Measurements from ENCODE around the gene CORO7. TPM values are rescaled to one million over a fixed set of nuclear protein-coding genes. Genes with fewer than 3 reads are reported as not detected.

The CORO7 gene
- total and polyA plus RNA-seq, 9 of the 15 experiments (the other 6 are each of a cell fraction or from before 2014, with no cell fraction given), result 0.45 to 77.2 (median 18.7) TPM

DNA sequence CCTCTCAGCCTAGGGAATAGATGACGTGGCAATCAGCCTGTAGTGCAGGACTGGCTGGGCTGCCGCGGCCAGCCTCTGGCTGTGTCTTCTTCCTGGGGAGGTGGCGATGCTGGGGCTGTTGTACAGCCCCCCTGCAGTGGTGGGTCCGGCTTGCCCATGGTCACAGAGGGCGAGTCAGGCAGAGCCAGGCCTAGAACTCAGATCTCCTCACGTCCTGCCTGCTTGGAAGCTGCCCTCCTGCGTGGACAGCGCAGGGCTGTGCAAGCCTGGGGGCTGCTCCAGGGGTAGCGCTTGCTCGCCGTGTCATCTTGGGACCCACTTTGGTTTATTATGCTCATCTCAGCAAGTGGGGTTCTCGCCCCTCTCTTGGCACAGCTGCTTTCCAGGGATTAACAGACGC, 38.7 kb upstream of the CORO7 start (continued):
- TF ChIP-seq, protein P1, sequence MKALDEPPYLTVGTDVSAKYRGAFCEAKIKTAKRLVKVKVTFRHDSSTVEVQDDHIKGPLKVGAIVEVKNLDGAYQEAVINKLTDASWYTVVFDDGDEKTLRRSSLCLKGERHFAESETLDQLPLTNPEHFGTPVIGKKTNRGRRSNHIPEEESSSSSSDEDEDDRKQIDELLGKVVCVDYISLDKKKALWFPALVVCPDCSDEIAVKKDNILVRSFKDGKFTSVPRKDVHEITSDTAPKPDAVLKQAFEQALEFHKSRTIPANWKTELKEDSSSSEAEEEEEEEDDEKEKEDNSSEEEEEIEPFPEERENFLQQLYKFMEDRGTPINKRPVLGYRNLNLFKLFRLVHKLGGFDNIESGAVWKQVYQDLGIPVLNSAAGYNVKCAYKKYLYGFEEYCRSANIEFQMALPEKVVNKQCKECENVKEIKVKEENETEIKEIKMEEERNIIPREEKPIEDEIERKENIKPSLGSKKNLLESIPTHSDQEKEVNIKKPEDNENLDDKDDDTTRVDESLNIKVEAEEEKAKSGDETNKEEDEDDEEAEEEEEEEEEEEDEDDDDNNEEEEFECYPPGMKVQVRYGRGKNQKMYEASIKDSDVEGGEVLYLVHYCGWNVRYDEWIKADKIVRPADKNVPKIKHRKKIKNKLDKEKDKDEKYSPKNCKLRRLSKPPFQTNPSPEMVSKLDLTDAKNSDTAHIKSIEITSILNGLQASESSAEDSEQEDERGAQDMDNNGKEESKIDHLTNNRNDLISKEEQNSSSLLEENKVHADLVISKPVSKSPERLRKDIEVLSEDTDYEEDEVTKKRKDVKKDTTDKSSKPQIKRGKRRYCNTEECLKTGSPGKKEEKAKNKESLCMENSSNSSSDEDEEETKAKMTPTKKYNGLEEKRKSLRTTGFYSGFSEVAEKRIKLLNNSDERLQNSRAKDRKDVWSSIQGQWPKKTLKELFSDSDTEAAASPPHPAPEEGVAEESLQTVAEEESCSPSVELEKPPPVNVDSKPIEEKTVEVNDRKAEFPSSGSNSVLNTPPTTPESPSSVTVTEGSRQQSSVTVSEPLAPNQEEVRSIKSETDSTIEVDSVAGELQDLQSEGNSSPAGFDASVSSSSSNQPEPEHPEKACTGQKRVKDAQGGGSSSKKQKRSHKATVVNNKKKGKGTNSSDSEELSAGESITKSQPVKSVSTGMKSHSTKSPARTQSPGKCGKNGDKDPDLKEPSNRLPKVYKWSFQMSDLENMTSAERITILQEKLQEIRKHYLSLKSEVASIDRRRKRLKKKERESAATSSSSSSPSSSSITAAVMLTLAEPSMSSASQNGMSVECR (CRISPR knock-in tag; IDR thresholded peaks at IDR 0.05), result no peak

DNA sequence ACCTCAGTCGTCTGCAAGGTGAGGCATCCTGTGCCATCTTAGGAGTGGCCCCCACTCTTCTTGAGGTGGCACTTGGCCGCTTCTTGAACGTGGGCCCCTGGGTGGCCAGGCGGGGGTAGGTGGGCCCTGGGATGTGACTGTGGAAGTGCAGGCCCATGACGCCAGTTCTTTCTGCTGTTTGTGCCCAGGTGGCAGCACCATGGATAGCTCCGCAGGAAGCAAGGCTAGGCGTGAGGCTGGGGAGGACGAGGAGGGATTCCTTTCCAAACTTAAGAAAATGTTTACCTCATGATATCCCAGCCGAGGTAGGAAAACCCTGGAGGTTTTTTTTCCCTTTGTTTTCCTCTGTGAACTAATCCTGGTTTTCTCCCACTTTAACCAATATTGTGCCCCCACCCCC, 38.2 kb upstream of the CORO7 start:
- peaks cover 83% of the 10 kb centered on the region for H3K36me3 ChIP-seq (ENCODE audit: control insufficient read depth, insufficient read depth, low read length)
- intact Hi-C loops (cut with micrococcal nuclease), result no loop called here

More for the DNA sequence above, 38.2 kb upstream of the CORO7 start:
- no peak overlapping the region for H3K4me3 ChIP-seq
- H3K9me3 ChIP-seq (replicated peaks; ENCODE audit: control insufficient read depth, insufficient read depth, low read depth, low read length), result no peaks in the 10 kb centered on the region
- BruUV-seq (replicated peaks), result no TSS peak
- no peak overlapping the region for H2AFZ ChIP-seq (ENCODE audit: low read depth, low read length)
- no peaks in the 10 kb centered on the region for H4K20me1 ChIP-seq (replicated peaks; ENCODE audit: control insufficient read depth, insufficient read depth, low read length)
- FAIRE-seq (no peak), ATAC-seq (no peak), DNase-seq (ENCODE audit: extremely low read depth in 1 of 4, low spot score in 3 of 4) (no peak)
- no peaks in the 10 kb centered on the region for H3K79me2 ChIP-seq (ENCODE audit: control insufficient read depth, insufficient read depth, low read length)
- TF ChIP-seq CTBP1 (IDR thresholded peaks at IDR 0.05; ENCODE audit: borderline replicate concordance), result no peak
- TF ChIP-seq, protein P2, sequence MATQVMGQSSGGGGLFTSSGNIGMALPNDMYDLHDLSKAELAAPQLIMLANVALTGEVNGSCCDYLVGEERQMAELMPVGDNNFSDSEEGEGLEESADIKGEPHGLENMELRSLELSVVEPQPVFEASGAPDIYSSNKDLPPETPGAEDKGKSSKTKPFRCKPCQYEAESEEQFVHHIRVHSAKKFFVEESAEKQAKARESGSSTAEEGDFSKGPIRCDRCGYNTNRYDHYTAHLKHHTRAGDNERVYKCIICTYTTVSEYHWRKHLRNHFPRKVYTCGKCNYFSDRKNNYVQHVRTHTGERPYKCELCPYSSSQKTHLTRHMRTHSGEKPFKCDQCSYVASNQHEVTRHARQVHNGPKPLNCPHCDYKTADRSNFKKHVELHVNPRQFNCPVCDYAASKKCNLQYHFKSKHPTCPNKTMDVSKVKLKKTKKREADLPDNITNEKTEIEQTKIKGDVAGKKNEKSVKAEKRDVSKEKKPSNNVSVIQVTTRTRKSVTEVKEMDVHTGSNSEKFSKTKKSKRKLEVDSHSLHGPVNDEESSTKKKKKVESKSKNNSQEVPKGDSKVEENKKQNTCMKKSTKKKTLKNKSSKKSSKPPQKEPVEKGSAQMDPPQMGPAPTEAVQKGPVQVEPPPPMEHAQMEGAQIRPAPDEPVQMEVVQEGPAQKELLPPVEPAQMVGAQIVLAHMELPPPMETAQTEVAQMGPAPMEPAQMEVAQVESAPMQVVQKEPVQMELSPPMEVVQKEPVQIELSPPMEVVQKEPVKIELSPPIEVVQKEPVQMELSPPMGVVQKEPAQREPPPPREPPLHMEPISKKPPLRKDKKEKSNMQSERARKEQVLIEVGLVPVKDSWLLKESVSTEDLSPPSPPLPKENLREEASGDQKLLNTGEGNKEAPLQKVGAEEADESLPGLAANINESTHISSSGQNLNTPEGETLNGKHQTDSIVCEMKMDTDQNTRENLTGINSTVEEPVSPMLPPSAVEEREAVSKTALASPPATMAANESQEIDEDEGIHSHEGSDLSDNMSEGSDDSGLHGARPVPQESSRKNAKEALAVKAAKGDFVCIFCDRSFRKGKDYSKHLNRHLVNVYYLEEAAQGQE (IDR thresholded peaks at IDR 0.05; ENCODE audit: borderline replicate concordance), result peak; percentile 60
- TF ChIP-seq, protein P2 (CRISPR knock-in tag; IDR thresholded peaks at IDR 0.05; ENCODE audit: low read depth), result no peak
- TF ChIP-seq, protein P3, sequence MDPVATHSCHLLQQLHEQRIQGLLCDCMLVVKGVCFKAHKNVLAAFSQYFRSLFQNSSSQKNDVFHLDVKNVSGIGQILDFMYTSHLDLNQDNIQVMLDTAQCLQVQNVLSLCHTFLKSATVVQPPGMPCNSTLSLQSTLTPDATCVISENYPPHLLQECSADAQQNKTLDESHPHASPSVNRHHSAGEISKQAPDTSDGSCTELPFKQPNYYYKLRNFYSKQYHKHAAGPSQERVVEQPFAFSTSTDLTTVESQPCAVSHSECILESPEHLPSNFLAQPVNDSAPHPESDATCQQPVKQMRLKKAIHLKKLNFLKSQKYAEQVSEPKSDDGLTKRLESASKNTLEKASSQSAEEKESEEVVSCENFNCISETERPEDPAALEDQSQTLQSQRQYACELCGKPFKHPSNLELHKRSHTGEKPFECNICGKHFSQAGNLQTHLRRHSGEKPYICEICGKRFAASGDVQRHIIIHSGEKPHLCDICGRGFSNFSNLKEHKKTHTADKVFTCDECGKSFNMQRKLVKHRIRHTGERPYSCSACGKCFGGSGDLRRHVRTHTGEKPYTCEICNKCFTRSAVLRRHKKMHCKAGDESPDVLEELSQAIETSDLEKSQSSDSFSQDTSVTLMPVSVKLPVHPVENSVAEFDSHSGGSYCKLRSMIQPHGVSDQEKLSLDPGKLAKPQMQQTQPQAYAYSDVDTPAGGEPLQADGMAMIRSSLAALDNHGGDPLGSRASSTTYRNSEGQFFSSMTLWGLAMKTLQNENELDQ (CRISPR knock-in tag; IDR thresholded peaks at IDR 0.05; ENCODE audit: borderline replicate concordance), result no peak
- no peak overlapping the region for H3K9ac ChIP-seq (ENCODE audit: insufficient read depth in 1 of 2, low read depth in 2 of 2, low read length in 2 of 2)
- in situ Hi-C loops (cut with MboI), result no loop called here
- ChIA-PET POLR2A (interaction anchor here (2.6 kb wide), 1 partner anchor 9 kb away, joined by 9 read pairs; no protein-coding TSS in a partner anchor), CTCF (ENCODE audit: low intra/inter-chr PET ratio) (no interaction called here)
- H3K27ac ChIP-seq (ENCODE audit: extremely low read depth, low read depth, low read length), result no peak overlapping the region
- H3K4me1 ChIP-seq (replicated peaks in 1 of 2; ENCODE audit: control insufficient read depth in 2 of 2, insufficient read depth in 2 of 2, low read length in 2 of 2), result peaks cover 6% of the 10 kb centered on the region in 2 experiments; a peak in 2 of 5 replicates
- H3K27me3 ChIP-seq (ENCODE audit: control insufficient read depth in 2 of 2, insufficient read depth in 2 of 2, low read length in 2 of 2), result no peaks in the 10 kb centered on the region
- WGBS (ENCODE audit: insufficient coverage, low coverage, missing lambda C conversion rate), result 94% methylated on average over 5 of the region's 9 CpGs
- H3K9me1 ChIP-seq (ENCODE audit: control insufficient read depth, insufficient read depth, low read length), result no peaks in the 10 kb centered on the region
- no peak overlapping the region for H3K4me2 ChIP-seq (ENCODE audit: insufficient read depth, low read length)

Data from K562 (cell line).